Inflammatory macrophage treated with lipopolysaccharide for 4 hours (primary cell): ENCODE data around the gene NEK6.
A peak's percentile ranks its signal among the peaks of the same experiment; 100 is the strongest.

Experiments used
- DNase-seq: peaks from one replicate; pipeline ENCODE4 v3.0.0-alpha.2; 2020

The NEK6 gene

GRCh38 chr9:124326378-124326777 is 68.6 kb downstream of the NEK6 start:
- no peak for DNase-seq

- DNase-seq = no peak
Observed at GRCh38 chr9:124327491-124327890, 69.7 kb downstream of the NEK6 start.

GRCh38 chr9:124328285-124328684 is 70.5 kb downstream of the NEK6 start:
- DNase-seq = no peak

- DNase-seq = no peak
Observed at GRCh38 chr9:124329206-124329792, 71.5 kb downstream of the NEK6 start.

GRCh38 chr9:124330011-124330697 is 72.4 kb downstream of the NEK6 start:
- no peak for DNase-seq

GRCh38 chr9:124331580-124331979 is 73.8 kb downstream of the NEK6 start:
- DNase-seq = no peak

- no peak for DNase-seq
Observed at GRCh38 chr9:124332361-124333202, 74.8 kb downstream of the NEK6 start.

GRCh38 chr9:124333203-124333579 is 75.4 kb downstream of the NEK6 start:
- no peak for DNase-seq

- DNase-seq = no peak
Observed at GRCh38 chr9:124334568-124335319, 77.0 kb downstream of the NEK6 start.

- no peak for DNase-seq
Observed at GRCh38 chr9:124335320-124335707, 77.6 kb downstream of the NEK6 start.

GRCh38 chr9:124337562-124337961 is 79.8 kb downstream of the NEK6 start:
- DNase-seq = no peak

- no peak for DNase-seq
Observed at GRCh38 chr9:124339603-124340146, 81.9 kb downstream of the NEK6 start.

GRCh38 chr9:124340219-124341069 is 82.7 kb downstream of the NEK6 start:
- DNase-seq = no peak

- DNase-seq = no peak
Observed at GRCh38 chr9:124341455-124342170, 83.9 kb downstream of the NEK6 start.

GRCh38 chr9:124342402-124342775 is 84.6 kb downstream of the NEK6 start:
- DNase-seq = peak; percentile 53

- DNase-seq = no peak
Observed at GRCh38 chr9:124342776-124343485, 85.2 kb downstream of the NEK6 start.

- no peak for DNase-seq
Observed at GRCh38 chr9:124343533-124344290, 86.0 kb downstream of the NEK6 start.

- no peak for DNase-seq
Observed at GRCh38 chr9:124344291-124345050, 86.7 kb downstream of the NEK6 start.

- no peak for DNase-seq
Observed at GRCh38 chr9:124345063-124345462, 87.3 kb downstream of the NEK6 start.
